SK-N-SH (cell line): ENCODE results near the gene LAMB1. TPM values are rescaled to one million over a fixed set of nuclear protein-coding genes. Genes with fewer than 3 reads are reported as not detected.

Experiments used
- CTCF ChIA-PET: fragments of 300-600, 350-600 bp; formaldehyde crosslinking; extraction: SDS; loops from one replicate; lab custom pipeline; 2021; lab: Yijun Ruan, JAX
- POLR2A ChIA-PET: fragments of 350-600 bp; sonication (Branson Sonifier 250); formaldehyde crosslinking; extraction: SDS; loops from one replicate; lab custom pipeline; 2020; ENCODE audit warnings: antibody characterized with exemption, inconsistent platforms; lab: Yijun Ruan, JAX
- DNase-seq: peaks from one replicate; pipeline ENCODE4 v3.0.0; 2012
- H2AFZ ChIP-seq: fragments of 200-600 bp; sonication (generic); 2 replicates; pipeline ENCODE4 v1.8.1; 2016; ENCODE audit warnings: antibody characterized with exemption, mild to moderate bottlenecking, low read depth
- H3F3A ChIP-seq: fragments of 200-600 bp; sonication (generic); replicated peaks from 2 replicates; pipeline ENCODE3; 2016; ENCODE audit warnings: antibody characterized with exemption, mild to moderate bottlenecking; ENCODE audit not compliant: insufficient read depth
- H3K27ac ChIP-seq, 2 experiments: fragments of 200-500 bp in 1 of 2; fragments of 200-600 bp in 1 of 2; sonication (Bioruptor generic) in 1 of 2; sonication (generic), shearing (Covaris generic) in 1 of 2; 2 replicates each; pipeline versions ENCODE4 v1.5.1 to v1.6.1; 2014 to 2016; ENCODE audit warnings: low read depth in 2 of 2, inconsistent platforms in 1 of 2, low read length in 1 of 2, mild to moderate bottlenecking in 1 of 2, mixed read lengths in 1 of 2
- H3K27me3 ChIP-seq: fragments of 200-600 bp; sonication (generic), shearing (Covaris generic); 2 replicates; pipeline ENCODE4 v1.6.1; 2016; ENCODE audit warnings: mixed run types; ENCODE audit not compliant: insufficient read depth
- H3K36me3 ChIP-seq, 2 experiments: fragments of 200-500 bp in 1 of 2; fragments of 200-600 bp in 1 of 2; sonication (Bioruptor generic) in 1 of 2; sonication (generic) in 1 of 2; replicated peaks in 1 of 2; 2 replicates each; pipeline versions ENCODE3 to v1.5.1; 2014 to 2016; ENCODE audit warnings: low read length in 1 of 2, mild to moderate bottlenecking in 1 of 2; ENCODE audit not compliant: insufficient read depth in 2 of 2, control insufficient read depth in 1 of 2
- H3K4me1 ChIP-seq, 2 experiments: fragments of 200-500 bp in 1 of 2; fragments of 200-600 bp in 1 of 2; sonication (Bioruptor generic) in 1 of 2; sonication (generic), shearing (Covaris generic) in 1 of 2; 2 replicates each; pipeline versions ENCODE4 v1.5.1 to v1.6.1; 2014 to 2016; ENCODE audit warnings: low read depth in 1 of 2, low read length in 1 of 2, mixed run types in 1 of 2; ENCODE audit not compliant: insufficient read depth in 2 of 2, control insufficient read depth in 1 of 2
- H3K4me2 ChIP-seq: fragments of 200-600 bp; sonication (generic), shearing (Covaris generic); 2 replicates; pipeline ENCODE4 v1.6.1; 2017; ENCODE audit warnings: mixed run types
- H3K4me3 ChIP-seq, 2 experiments: fragments of 200-500 bp in 1 of 2; fragments of 200-600 bp in 1 of 2; sonication (Bioruptor generic) in 1 of 2; sonication (generic), shearing (Covaris generic) in 1 of 2; 2 replicates each; pipeline versions ENCODE4 v1.5.1 to v1.8.1; 2014 to 2016; ENCODE audit warnings: low read depth in 2 of 2, inconsistent platforms in 1 of 2, low read length in 1 of 2, mild to moderate bottlenecking in 1 of 2, mixed read lengths in 1 of 2, moderate library complexity in 1 of 2
- H3K79me2 ChIP-seq: fragments of 200-600 bp; sonication (generic); 2 replicates; pipeline ENCODE4 v1.8.1; 2017; ENCODE audit warnings: mild to moderate bottlenecking; ENCODE audit not compliant: insufficient read depth
- H3K9ac ChIP-seq: fragments of 200-600 bp; sonication (generic); 2 replicates; pipeline ENCODE4 v1.6.1; 2017; ENCODE audit warnings: mixed run types
- H3K9me2 ChIP-seq: fragments of 200-600 bp; sonication (generic); 2 replicates; pipeline ENCODE4 v1.6.1; 2017; ENCODE audit warnings: mixed run types
- H3K9me3 ChIP-seq: fragments of 200-600 bp; sonication (generic); 2 replicates; pipeline ENCODE4 v1.6.1; 2017; ENCODE audit warnings: mixed run types, mild to moderate bottlenecking, moderate library complexity
- H4K20me1 ChIP-seq: fragments of 200-600 bp; sonication (generic); 2 replicates; pipeline ENCODE4 v1.6.1; 2017; ENCODE audit warnings: mild to moderate bottlenecking, mixed run types; ENCODE audit not compliant: insufficient read depth
- CTCF ChIP-seq: fragments of 200-600 bp; sonication (generic); IDR thresholded peaks from 2 replicates; pipeline ENCODE4 v1.6.1; 2017; ENCODE audit warnings: antibody characterized with exemption, mild to moderate bottlenecking, moderate library complexity
- ELF1 ChIP-seq: IDR thresholded peaks from 2 replicates; pipeline ENCODE4 v1.4.0; 2012
- EP300 ChIP-seq, 2 experiments: IDR thresholded peaks; 2 replicates each; pipeline versions ENCODE4 v1.4.0 to v1.6.1; 2012; ENCODE audit warnings: borderline replicate concordance in 1 of 2, low read depth in 1 of 2, low read length in 1 of 2
- EZH2phosphoT487 ChIP-seq: fragments of 200-600 bp; sonication (generic); IDR thresholded peaks from 2 replicates; pipeline ENCODE4 v1.6.1; 2017; ENCODE audit warnings: low read depth, mixed run types, mild to moderate bottlenecking, antibody characterized with exemption, moderate library complexity, borderline replicate concordance
- GABPA ChIP-seq: IDR thresholded peaks from 2 replicates; pipeline ENCODE4 v1.4.0; 2012; ENCODE audit warnings: low read depth, mild to moderate bottlenecking
- GATA2 ChIP-seq: sonication (generic); formaldehyde crosslinking; IDR thresholded peaks from 2 replicates; pipeline ENCODE4 v1.5.0; 2020; ENCODE audit warnings: mild to moderate bottlenecking, missing genetic modification reagents
- MEF2A ChIP-seq: IDR thresholded peaks from 2 replicates; pipeline ENCODE4 v1.4.0; 2012; ENCODE audit warnings: low read depth, borderline replicate concordance
- NFIC ChIP-seq: IDR thresholded peaks from 2 replicates; pipeline ENCODE4 v1.4.0; 2012; ENCODE audit warnings: borderline replicate concordance
- PBX3 ChIP-seq: IDR thresholded peaks from 2 replicates; pipeline ENCODE4; 2012
- RAD21 ChIP-seq: IDR thresholded peaks from 2 replicates; pipeline ENCODE4 v1.6.1; 2012; ENCODE audit warnings: mild to moderate bottlenecking, low read length
- RCOR1 ChIP-seq: fragments of 150-350 bp; IDR thresholded peaks from 2 replicates; pipeline ENCODE4 v1.6.1; 2017; ENCODE audit warnings: antibody characterized with exemption, low read length
- SMC3 ChIP-seq: IDR thresholded peaks from 2 replicates; pipeline ENCODE4 v1.6.1; 2012; ENCODE audit warnings: low read depth, low read length, improper control_type of control experiment
- TAF1 ChIP-seq: IDR thresholded peaks from 2 replicates; pipeline ENCODE4 v1.6.1; 2012; ENCODE audit warnings: low read depth, mild to moderate bottlenecking, low read length, moderate library complexity, borderline replicate concordance
- TCF12 ChIP-seq: IDR thresholded peaks from 2 replicates; pipeline ENCODE4 v1.4.0; 2012
- TEAD4 ChIP-seq: IDR thresholded peaks from 2 replicates; pipeline ENCODE4 v1.4.0; 2012; ENCODE audit warnings: mild to moderate bottlenecking, borderline replicate concordance; ENCODE audit not compliant: insufficient read depth
- USF1 ChIP-seq: IDR thresholded peaks from 2 replicates; pipeline ENCODE4 v1.4.0; 2012; ENCODE audit warnings: low read depth, borderline replicate concordance
- USF2 ChIP-seq: fragments of 150-350 bp; IDR thresholded peaks from 2 replicates; pipeline ENCODE4 v1.6.1; 2017; ENCODE audit warnings: antibody characterized with exemption, low read length, low read depth, borderline replicate concordance
- ZBTB33 ChIP-seq: IDR thresholded peaks from 2 replicates; pipeline ENCODE4 v1.4.0; 2012; ENCODE audit warnings: low read depth, borderline replicate concordance
- WGBS: methylation state at CpG from one replicate; pipeline ENCODE4 v1.1.6; 2017; ENCODE audit warnings: low lambda C conversion rate; 5-methylcytosine and 5-hydroxymethylcytosine counted together
- polyA plus RNA-seq, 3 experiments: library from polyadenylated mRNA; depleted of rRNA; stranded (reverse); fragments of >200 nt; gene quantifications; 2 replicates each; pipeline ENCODE4 v1.2.3, GENCODE V29; 2012

The LAMB1 gene
- polyA plus RNA-seq, 1 of the 3 experiments (the other 2 are of a cell fraction) = 435 TPM

GRCh38 chr7:108008240-108008639, 5.3 kb upstream of the LAMB1 start:
- peaks cover 23 to 33% of the 10 kb centered on the region in 2 experiments for H3K4me1 ChIP-seq
- H3K79me2 ChIP-seq = no peaks in the 10 kb centered on the region
- H3K9ac ChIP-seq = no peak overlapping the region
- no peak overlapping the region for H3K4me3 ChIP-seq
- no peak overlapping the region for H3K4me2 ChIP-seq
- no peaks in the 10 kb centered on the region for H3K36me3 ChIP-seq
- ChIA-PET POLR2A (no interaction called here), CTCF (no interaction called here)
- H2AFZ ChIP-seq = no peak overlapping the region
- TF ChIP-seq RCOR1 = no peak
- no peak for TF ChIP-seq PBX3
- TF ChIP-seq RAD21 = no peak
- no peak for TF ChIP-seq ELF1
- H3K27me3 ChIP-seq = no peaks in the 10 kb centered on the region
- H3K9me3 ChIP-seq = no peaks in the 10 kb centered on the region
- H3K27ac ChIP-seq = peak overlapping the region in 1 of 2 experiments; percentile 45; a peak in 1 of 4 replicates
- no peaks in the 10 kb centered on the region for H3K9me2 ChIP-seq
- no peak for DNase-seq
- 90% methylated on average over 4 of the region's 4 CpGs for WGBS
- peaks cover 24% of the 10 kb centered on the region for H3F3A ChIP-seq
- H4K20me1 ChIP-seq = no peaks in the 10 kb centered on the region

GRCh38 chr7:108007762-108008161, 4.8 kb upstream of the LAMB1 start:
- Histone ChIP-seq H3K79me2 (peaks cover under 1% of the 10 kb centered on the region; the same call in 1 of the 2 replicates), H3K4me3 (no peak overlapping the region), H3K4me1 (peaks cover 22 to 33% of the 10 kb centered on the region in 2 experiments), H4K20me1 (no peaks in the 10 kb centered on the region), H3K36me3 (no peaks in the 10 kb centered on the region), H3F3A (peaks cover 25% of the 10 kb centered on the region), H3K9me3 (no peaks in the 10 kb centered on the region), H3K27me3 (no peaks in the 10 kb centered on the region), H2AFZ (no peak overlapping the region), H3K9me2 (no peaks in the 10 kb centered on the region), H3K27ac (peak overlapping the region in 1 of 2 experiments; percentile 45; a peak in 1 of 4 replicates), H3K9ac (no peak overlapping the region), H3K4me2 (no peak overlapping the region)
- POLR2A ChIA-PET = no interaction called here
- 56% methylated on average over 3 of the region's 3 CpGs for WGBS
- CTCF ChIA-PET = no interaction called here
- DNase-seq = peak; percentile 31
- no peak for TF ChIP-seq NFIC
- TF ChIP-seq SMC3 = no peak
- peak in 1 of 2 experiments; percentile 63; a peak in 2 of 4 replicates for TF ChIP-seq EP300 (IDR thresholded peaks at IDR 0.05; ENCODE audit: borderline replicate concordance in 1 of 2, low read depth in 1 of 2, low read length in 1 of 2)
- TF ChIP-seq PBX3 = peak; percentile 40
- TF ChIP-seq GATA2 (CRISPR knock-in tag) = no peak
- peak; percentile 33; the same call in 1 of the 2 replicates for TF ChIP-seq RCOR1
- TF ChIP-seq GABPA = no peak
- no peak for TF ChIP-seq ZBTB33
- TF ChIP-seq EZH2phosphoT487 = no peak
- no peak for TF ChIP-seq CTCF
- TF ChIP-seq TEAD4 = no peak
- no peak for TF ChIP-seq TAF1
- peak; percentile 9; the same call in 1 of the 2 replicates for TF ChIP-seq TCF12
- TF ChIP-seq USF1 = no peak
- no peak for TF ChIP-seq MEF2A
- no peak for TF ChIP-seq USF2
